Neural cell (in vitro differentiated cells): ENCODE measurements around the gene OR6C75. TPM values are rescaled to one million over a fixed set of nuclear protein-coding genes. Genes with fewer than 3 reads are reported as not detected.
"Not testable (repeated sequence)": the region's sequence is repeated elsewhere in the genome, so short reads cannot be mapped to it uniquely, and the experiment has no call there.

Experiments
- H2AFZ ChIP-seq: fragments of 200-600, 300-800 bp; sonication (generic), shearing (Covaris generic); 2 replicates; pipeline ENCODE4 v1.6.0; 2014; ENCODE audit warnings: low read depth, mild to moderate bottlenecking, antibody characterized with exemption, low read length, moderate library complexity
- H3F3A ChIP-seq: fragments of 200-600 bp; shearing (Covaris generic); 2 replicates; pipeline ENCODE4 v1.6.1; 2016; ENCODE audit warnings: mild to moderate bottlenecking, moderate library complexity, mixed read lengths, antibody characterized with exemption, low read length; ENCODE audit not compliant: insufficient read depth, poor library complexity, severe bottlenecking
- H3K27ac ChIP-seq: fragments of 200-600, 300-800 bp; sonication (generic), shearing (Covaris generic); 2 replicates; pipeline ENCODE4 v1.5.1; 2014; ENCODE audit warnings: mild to moderate bottlenecking, low read length, moderate library complexity
- H3K27me3 ChIP-seq: fragments of 300-800, 200-600 bp; sonication (generic), shearing (Covaris generic); 2 replicates; pipeline ENCODE4 v1.6.0; 2014; ENCODE audit warnings: mild to moderate bottlenecking, low read depth, low read length, moderate library complexity; ENCODE audit not compliant: insufficient read depth
- H3K36me3 ChIP-seq: fragments of 300-800, 200-600 bp; sonication (generic), shearing (Covaris generic); 2 replicates; pipeline ENCODE4 v1.5.1; 2014; ENCODE audit warnings: mild to moderate bottlenecking, antibody characterized with exemption, low read length, moderate library complexity; ENCODE audit not compliant: insufficient read depth
- H3K4me2 ChIP-seq: fragments of 300-800, 200-600 bp; sonication (generic), shearing (Covaris generic); 2 replicates; pipeline ENCODE4 v1.6.0; 2014; ENCODE audit warnings: mild to moderate bottlenecking, low read length
- H3K4me3 ChIP-seq: fragments of 300-800, 200-600 bp; sonication (generic), shearing (Covaris generic); 2 replicates; pipeline ENCODE4 v1.5.1; 2014; ENCODE audit warnings: mild to moderate bottlenecking, low read length, moderate library complexity
- H3K79me2 ChIP-seq: fragments of 200-600 bp; shearing (Covaris generic); replicated peaks from 2 replicates; pipeline ENCODE4 v1.6.0; 2014; ENCODE audit warnings: mild to moderate bottlenecking, low read length, moderate library complexity; ENCODE audit not compliant: insufficient read depth
- H3K9ac ChIP-seq: fragments of 300-800, 200-600 bp; sonication (generic), shearing (Covaris generic); 2 replicates; pipeline ENCODE4 v1.6.1; 2016; ENCODE audit warnings: mild to moderate bottlenecking, low read length, mixed read lengths
- H3K9me2 ChIP-seq: fragments of 200-600 bp; shearing (Covaris generic); 2 replicates; pipeline ENCODE4 v1.6.1; 2016; ENCODE audit warnings: mild to moderate bottlenecking, low read length, mixed read lengths; ENCODE audit not compliant: insufficient read depth
- H3K9me3 ChIP-seq: fragments of 200-600, 300-800 bp; sonication (generic), shearing (Covaris generic); 2 replicates; pipeline ENCODE4 v1.6.1; 2016; ENCODE audit warnings: mild to moderate bottlenecking, mixed run types, low read length, moderate library complexity, mixed read lengths
- H4K20me1 ChIP-seq: fragments of 200-600 bp; shearing (Covaris generic); 2 replicates; pipeline ENCODE4 v1.6.1; 2016; ENCODE audit warnings: mild to moderate bottlenecking, mixed run types; ENCODE audit not compliant: insufficient read depth
- EP300 ChIP-seq: fragments of 450-650 bp; conservative IDR thresholded peaks from 2 replicates; pipeline ENCODE4 v1.6.1; 2014; ENCODE audit warnings: antibody characterized with exemption, mild to moderate bottlenecking, moderate library complexity; ENCODE audit not compliant: poor library complexity, severe bottlenecking
- EZH2 ChIP-seq: fragments of 200-600, 300-800 bp; shearing (Covaris generic), sonication (generic); IDR thresholded peaks from 2 replicates; pipeline ENCODE4 v1.6.1; 2014; ENCODE audit warnings: antibody characterized with exemption, low read length, borderline replicate concordance, mild to moderate bottlenecking; ENCODE audit not compliant: insufficient read depth, poor library complexity, severe bottlenecking
- MXI1 ChIP-seq: fragments of 450-650 bp; conservative IDR thresholded peaks from 2 replicates; pipeline ENCODE4 v1.6.1; 2014; ENCODE audit warnings: antibody characterized with exemption, mild to moderate bottlenecking; ENCODE audit not compliant: poor library complexity, severe bottlenecking
- POLR2AphosphoS5 ChIP-seq: IDR thresholded peaks from 2 replicates; pipeline ENCODE4 v1.6.1; 2012
- RAD21 ChIP-seq: fragments of 450-650 bp; conservative IDR thresholded peaks from 2 replicates; pipeline ENCODE4 v1.6.1; 2014; ENCODE audit warnings: antibody characterized with exemption, mild to moderate bottlenecking, moderate library complexity
- REST ChIP-seq: IDR thresholded peaks from 2 replicates; pipeline ENCODE4 v1.6.1; 2012; ENCODE audit warnings: borderline replicate concordance
- SMC3 ChIP-seq: fragments of 450-650 bp; conservative IDR thresholded peaks from 2 replicates; pipeline ENCODE4 v1.6.1; 2014; ENCODE audit warnings: antibody characterized with exemption, mild to moderate bottlenecking, moderate library complexity; ENCODE audit not compliant: poor library complexity
- TAF1 ChIP-seq: IDR thresholded peaks from 2 replicates; pipeline ENCODE4 v1.6.1; 2012; ENCODE audit warnings: low read depth
- polyA plus RNA-seq: library from polyadenylated mRNA; depleted of rRNA; stranded (reverse); fragments of >200 nt; gene quantifications from 2 replicates; pipeline ENCODE4 v1.2.3, GENCODE V29; 2014
- TF ChIP-seq, protein P1 (sequence below): fragments of 450-650 bp; IDR thresholded peaks from 2 replicates; pipeline ENCODE4 v1.5.1; 2014; ENCODE audit warnings: antibody characterized with exemption, mild to moderate bottlenecking, moderate library complexity; ENCODE audit not compliant: poor library complexity, severe bottlenecking

OR6C75 gene
- polyA plus RNA-seq, 1 donor from 2014 or later = not detected

GRCh38 chr12:55336002-55336401 is 26.8 kb upstream of the OR6C75 start:
- Histone ChIP-seq H3K27me3 (no peaks in the 10 kb centered on the region), H3K9me3 (no peaks in the 10 kb centered on the region), H3F3A (peaks cover 6% of the 10 kb centered on the region), H3K9me2 (no peaks in the 10 kb centered on the region), H3K4me3 (no peak overlapping the region), H3K27ac (no peak overlapping the region), H3K4me2 (no peak overlapping the region), H3K9ac (no peak overlapping the region), H3K36me3 (no peaks in the 10 kb centered on the region), H3K79me2 (no peaks in the 10 kb centered on the region), H2AFZ (no peak overlapping the region), H4K20me1 (no peaks in the 10 kb centered on the region)
- TF ChIP-seq RAD21 (no peak), REST (no peak), MXI1 (no peak), EP300 (no peak), SMC3 (no peak), TAF1 (no peak), EZH2 (no peak), POLR2AphosphoS5 (no peak)
- TF ChIP-seq, protein P1, sequence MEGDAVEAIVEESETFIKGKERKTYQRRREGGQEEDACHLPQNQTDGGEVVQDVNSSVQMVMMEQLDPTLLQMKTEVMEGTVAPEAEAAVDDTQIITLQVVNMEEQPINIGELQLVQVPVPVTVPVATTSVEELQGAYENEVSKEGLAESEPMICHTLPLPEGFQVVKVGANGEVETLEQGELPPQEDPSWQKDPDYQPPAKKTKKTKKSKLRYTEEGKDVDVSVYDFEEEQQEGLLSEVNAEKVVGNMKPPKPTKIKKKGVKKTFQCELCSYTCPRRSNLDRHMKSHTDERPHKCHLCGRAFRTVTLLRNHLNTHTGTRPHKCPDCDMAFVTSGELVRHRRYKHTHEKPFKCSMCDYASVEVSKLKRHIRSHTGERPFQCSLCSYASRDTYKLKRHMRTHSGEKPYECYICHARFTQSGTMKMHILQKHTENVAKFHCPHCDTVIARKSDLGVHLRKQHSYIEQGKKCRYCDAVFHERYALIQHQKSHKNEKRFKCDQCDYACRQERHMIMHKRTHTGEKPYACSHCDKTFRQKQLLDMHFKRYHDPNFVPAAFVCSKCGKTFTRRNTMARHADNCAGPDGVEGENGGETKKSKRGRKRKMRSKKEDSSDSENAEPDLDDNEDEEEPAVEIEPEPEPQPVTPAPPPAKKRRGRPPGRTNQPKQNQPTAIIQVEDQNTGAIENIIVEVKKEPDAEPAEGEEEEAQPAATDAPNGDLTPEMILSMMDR = no peak

DNA sequence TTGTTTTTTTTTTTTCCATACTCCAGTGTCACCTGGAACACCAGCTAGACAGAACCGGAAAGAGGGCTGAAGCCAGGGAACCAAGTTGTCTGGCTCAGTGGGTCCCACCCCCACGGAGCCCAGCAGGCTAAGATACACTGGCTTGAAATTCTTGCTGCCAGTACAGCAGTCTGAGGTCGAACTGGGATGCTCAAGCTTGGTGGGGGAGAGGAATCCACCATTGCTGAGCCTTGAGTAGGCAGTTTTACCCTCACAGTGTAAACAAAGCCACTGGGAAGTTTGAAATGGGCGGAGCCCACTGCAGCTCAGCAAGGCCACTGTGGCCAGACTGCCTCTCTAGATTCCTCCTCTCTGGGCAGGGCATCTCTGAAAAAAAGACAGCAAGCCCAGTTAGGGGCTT is 7.4 kb upstream of the OR6C75 start:
- not testable (repeated sequence) for H2AFZ ChIP-seq, H3K79me2 ChIP-seq, H4K20me1 ChIP-seq

GRCh38 chr12:55365086-55365485 is 2.3 kb downstream of the OR6C75 start:
- TF ChIP-seq SMC3 (no peak), REST (no peak), EP300 (no peak), RAD21 (no peak), MXI1 (no peak), TAF1 (no peak), POLR2AphosphoS5 (no peak), EZH2 (no peak)
- TF ChIP-seq, protein P1 = no peak
- Histone ChIP-seq H3K9me3 (no peaks in the 10 kb centered on the region), H3K27ac (no peak overlapping the region), H3K79me2 (no peaks in the 10 kb centered on the region), H3K9ac (no peak overlapping the region), H3K4me3 (no peak overlapping the region), H3K36me3 (no peaks in the 10 kb centered on the region), H3F3A (no peaks in the 10 kb centered on the region), H3K27me3 (no peaks in the 10 kb centered on the region), H3K4me2 (no peak overlapping the region), H3K9me2 (no peaks in the 10 kb centered on the region), H4K20me1 (no peaks in the 10 kb centered on the region), H2AFZ (no peak overlapping the region)

More for the DNA sequence above, 7.4 kb upstream of the OR6C75 start:
- not testable (repeated sequence) for H3K9me2 ChIP-seq, H3K4me3 ChIP-seq, H3K9me3 ChIP-seq, H3K27ac ChIP-seq, H3K27me3 ChIP-seq, H3K9ac ChIP-seq, H3F3A ChIP-seq, H3K36me3 ChIP-seq, H3K4me2 ChIP-seq
